Measurements from ENCODE around the gene SCN2A.

Gene SCN2A

GRCh38 chr2:165428926-165429325 is 189.7 kb downstream of the SCN2A start:
- FAIRE-seq, result no peak

- FAIRE-seq, result no peak
These were observed 191.8 kb downstream of the SCN2A start for GRCh38 chr2:165431014-165431413.

DNA sequence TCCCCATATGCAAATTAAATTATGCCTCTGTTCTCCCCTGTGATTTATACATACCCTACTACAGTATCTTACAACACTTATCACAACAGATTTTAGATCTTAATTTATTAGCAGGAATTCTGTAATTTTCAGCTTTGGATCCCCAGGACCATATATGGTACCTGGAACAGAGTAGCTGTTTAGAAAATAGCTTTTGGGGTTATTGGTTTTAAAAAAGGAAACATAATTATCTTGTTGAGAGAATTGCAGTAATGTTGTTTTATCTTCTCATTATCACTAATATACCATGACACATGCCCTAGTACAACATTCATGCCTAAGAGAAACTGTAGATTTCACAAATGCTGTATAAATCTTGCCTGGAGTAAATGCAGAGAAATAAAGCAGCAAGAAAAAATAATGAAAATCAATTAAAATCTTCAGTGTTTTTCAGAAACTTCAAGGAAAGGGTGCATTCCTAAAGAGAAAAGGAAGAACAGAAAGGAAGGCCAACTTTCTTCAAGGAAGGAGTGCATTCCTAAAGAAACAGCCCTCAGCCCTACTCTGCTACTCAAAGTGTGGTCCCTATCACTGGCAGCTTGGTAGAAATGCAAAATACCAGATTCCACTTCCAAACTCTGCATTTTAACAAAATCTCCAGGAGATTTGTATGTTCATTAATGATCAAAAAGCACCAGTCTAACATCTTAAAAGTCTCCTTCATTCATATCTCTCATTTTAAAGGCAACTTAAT is 193.2 kb downstream of the SCN2A start:
- no peak for FAIRE-seq

DNA sequence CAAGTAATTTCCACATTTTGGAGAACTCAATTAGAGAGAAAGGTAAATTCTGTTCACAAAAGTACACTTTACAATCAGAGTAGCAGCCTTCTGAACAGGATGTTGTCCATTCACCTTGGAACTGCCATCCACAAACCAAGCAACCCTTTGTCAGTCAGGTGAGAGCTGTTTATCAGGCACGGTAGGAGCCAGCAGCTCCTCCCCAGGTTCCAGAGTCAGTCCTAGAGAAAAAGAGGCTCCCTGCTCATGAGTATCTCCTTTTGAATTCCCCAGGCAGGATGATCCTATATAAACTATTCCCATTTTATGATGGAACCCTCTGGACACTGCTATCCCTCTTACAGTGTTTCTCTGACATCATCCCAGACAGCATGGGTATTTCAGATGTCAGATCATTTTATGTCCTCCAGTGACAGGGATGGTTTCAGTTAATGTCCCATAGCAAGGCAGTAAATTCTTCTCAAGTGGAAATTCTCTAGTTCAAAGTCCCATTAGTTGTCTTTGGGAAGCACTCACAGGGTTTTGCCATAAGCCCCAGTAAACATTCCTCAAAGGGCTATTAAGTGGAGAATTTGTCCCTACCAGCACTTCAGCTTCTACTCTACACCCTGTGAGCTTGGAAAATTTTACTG is 195.8 kb downstream of the SCN2A start:
- no peak for FAIRE-seq

DNA sequence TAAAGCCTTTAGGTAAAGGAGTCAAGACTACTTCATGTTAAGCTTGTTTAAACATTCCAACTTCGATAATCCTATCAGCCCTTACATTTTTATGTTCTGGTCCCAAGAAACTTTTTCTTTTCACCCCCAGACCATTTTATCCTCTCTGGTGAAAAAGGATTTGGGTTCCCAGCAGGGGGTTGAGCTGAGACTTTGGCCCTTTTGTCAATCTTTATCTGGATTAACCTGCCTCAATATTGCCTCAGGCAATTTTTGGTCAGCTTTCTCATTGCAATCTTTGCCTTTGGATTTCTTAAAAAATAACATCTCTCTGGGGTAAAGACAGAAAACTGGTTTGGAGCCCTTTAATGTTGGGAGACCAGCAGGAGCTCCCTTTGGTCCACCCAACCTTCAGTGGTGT is 196.4 kb downstream of the SCN2A start:
- FAIRE-seq, result no peak

DNA sequence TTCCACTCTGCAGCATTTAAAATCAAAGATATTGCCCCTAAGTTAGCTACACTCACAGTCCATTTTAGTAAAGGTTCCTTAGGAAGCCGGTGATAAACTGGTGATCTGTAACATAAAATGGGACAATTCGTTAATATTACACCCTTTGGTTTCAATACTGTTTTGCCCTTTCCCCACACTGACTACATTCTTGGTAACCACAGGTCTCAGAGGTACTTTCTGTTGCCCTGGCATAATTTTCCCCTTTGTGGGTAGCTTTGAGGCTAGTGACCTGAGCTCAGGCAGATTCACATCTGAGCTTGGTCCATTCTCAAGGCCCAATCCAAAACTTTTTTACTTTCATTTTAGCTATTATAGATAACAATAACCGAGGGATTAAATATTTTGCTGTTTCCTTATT is 197.3 kb downstream of the SCN2A start:
- no peak for FAIRE-seq

GRCh38 chr2:165440367-165440766 is 201.2 kb downstream of the SCN2A start:
- FAIRE-seq, result no peak

All from G401.6 (cell line).